Kidney capillary endothelial cell (primary cell): Measurements from ENCODE around the gene PPFIA2.

Experiments used
- DNase-seq: peaks from one replicate; pipeline ENCODE4 v3.0.0-alpha.2; 2018; ENCODE audit warnings: low spot score

PPFIA2 gene

GRCh38 chr12:81546811-81547210 is 212.3 kb downstream of the PPFIA2 start:
- DNase-seq, result no peak

GRCh38 chr12:81543621-81544139 is 215.5 kb downstream of the PPFIA2 start:
- DNase-seq, result no peak

DNA sequence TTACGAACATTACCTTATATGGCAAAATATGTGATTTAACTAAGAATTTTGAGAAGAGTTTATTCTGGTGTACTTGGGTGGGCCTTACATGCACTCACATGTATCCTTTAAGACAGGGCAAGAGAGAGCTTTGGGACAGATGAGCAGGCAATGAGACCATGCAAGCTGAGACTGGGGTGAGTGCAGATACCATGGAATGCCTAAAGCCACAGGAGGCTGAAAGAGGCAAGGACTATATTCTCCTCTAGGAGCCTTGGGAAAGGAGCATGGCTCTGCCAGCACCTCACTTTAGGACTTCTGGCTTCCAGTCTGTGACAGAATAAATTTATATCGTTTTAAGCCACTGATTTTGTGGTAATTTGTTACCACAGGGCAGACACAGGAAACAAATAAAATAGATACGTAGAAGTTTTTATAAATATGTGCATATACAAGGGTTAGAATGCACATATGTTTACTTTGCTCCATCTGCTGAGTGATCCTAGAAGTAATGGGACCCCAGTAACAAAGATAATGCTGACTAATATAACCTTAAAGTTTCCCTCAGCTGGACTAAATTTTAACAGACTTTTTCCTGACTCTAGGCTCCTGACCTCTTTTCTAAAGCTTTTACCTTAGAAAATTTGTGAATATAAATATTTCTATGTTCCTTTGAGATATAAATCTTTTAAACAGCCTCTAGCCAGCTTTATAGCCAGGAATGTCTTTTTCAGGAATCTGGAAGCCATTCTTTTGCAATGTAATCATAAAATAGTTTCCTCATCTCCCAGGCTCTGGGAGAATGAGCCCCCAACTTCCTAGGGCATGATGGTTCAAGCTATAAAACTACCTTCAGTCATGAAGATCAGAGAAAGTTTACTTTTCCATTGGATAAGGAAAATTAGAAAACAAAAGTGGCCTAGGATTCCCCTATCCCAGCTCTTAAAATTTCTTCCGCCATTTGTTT is 216.8 kb downstream of the PPFIA2 start:
- no peak for DNase-seq

GRCh38 chr12:81541121-81541520 is 218.0 kb downstream of the PPFIA2 start:
- DNase-seq, result no peak

GRCh38 chr12:81539279-81539678 is 219.9 kb downstream of the PPFIA2 start:
- no peak for DNase-seq

DNA sequence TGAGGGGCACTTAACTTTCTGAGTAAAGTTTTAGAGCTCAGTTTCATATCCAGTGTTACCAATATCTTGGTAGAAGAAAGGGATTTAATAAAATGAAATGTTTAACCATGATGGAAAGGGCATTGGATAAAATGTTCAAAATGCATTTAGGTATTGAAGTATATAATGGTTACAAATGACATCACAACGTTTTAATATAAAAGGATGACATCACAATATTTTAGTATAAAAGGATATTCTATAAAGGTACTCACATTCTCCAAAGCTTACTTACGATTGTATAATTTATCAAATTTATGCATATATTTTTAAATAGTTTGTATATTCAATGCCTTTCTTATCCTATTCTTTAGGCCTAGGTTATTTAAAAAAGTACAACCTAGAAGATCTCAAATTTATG is 226.1 kb downstream of the PPFIA2 start:
- DNase-seq, result no peak

DNA sequence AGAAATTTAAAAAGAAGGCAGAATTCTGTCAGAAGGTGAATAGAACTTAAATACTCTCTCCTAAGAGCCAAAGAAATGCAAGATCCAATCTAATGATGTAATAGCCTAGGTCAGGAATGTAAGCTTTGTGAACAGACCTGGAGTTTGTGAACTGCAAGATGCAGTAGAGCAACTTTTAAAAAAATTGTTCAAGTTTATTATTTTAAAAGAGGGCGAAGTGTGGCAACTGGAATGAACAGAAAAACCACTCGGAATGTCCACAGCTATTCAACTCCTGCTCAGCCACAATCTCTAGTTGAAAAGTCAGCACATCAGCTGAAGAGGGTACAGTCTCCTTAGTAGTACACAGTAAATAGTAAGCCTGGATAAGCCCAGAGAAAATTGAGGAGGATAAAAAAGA is 228.8 kb downstream of the PPFIA2 start:
- DNase-seq, result no peak

GRCh38 chr12:81520064-81520945 is 238.8 kb downstream of the PPFIA2 start:
- no peak for DNase-seq

DNA sequence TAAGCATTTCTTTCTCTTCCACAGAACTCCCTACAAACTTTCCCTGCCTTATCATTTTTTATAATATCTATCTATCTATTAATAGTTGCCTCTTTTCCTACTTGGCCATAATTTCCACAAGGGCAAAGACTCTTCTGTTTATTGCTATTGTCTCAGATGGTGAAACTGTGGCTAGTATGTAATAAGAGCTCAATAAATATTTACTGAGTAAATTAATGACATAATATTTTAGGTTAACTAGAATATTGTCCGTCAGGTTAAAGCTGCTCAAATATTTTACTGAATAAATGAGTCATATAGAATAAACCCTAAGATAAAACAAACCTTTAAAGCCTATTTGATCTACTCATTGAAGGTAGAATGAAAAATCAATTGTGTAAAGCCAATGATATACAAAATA is 240.5 kb downstream of the PPFIA2 start:
- DNase-seq, result no peak

DNA sequence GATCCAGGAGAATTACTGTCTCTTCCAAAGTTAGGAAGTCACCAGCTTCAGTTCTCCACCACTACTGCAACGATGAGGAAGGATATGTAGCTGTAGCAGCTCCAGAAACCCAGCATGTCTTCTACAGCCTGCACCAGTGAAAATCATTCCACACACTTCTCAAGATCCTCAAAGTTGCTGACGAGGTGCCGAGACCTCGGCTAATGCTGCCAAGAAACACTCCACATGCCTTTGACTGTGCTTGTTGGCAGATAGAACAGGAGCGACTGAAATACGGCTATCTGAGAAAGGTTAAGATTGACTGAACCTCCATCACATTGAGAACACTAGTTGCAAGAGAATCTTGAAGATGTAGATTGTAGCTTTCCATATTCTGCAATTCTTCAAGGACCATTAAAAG is 241.9 kb downstream of the PPFIA2 start:
- DNase-seq, result no peak

DNA sequence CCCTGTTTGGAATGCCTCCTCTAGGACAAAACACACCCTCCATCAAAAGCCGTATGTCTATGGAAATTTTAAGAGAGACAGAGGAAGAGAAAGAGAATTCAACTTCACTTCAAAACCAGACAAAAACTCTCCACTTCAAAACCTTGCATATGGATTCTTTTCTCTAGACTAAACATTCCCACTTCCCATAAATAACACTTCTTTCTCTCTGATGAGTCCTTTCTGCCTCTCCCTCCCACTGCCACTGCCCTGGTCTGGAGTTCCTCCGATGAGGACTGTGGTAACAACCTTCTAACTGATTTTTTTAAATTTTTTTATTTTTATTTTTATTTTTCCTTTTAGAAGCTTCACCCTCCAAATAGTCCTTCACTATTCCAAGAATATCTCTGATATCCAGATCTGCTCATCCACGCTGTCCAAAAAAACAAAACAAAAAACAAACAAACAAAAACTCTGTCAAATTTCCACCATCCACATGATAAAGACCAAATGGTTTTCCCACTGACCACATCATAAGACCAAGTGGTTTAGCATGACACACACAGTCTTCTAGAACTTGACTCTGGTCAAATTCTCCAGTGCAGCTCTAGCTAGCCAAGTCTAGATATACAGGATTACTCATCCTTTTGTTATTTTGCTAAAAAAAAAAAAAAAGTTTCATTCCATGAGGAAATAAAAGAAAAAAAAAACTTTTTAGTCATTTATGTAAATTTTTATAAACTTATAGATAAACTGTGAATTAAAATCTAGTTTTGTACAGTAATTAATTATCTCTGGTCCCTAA is 256.0 kb downstream of the PPFIA2 start:
- no peak for DNase-seq

DNA sequence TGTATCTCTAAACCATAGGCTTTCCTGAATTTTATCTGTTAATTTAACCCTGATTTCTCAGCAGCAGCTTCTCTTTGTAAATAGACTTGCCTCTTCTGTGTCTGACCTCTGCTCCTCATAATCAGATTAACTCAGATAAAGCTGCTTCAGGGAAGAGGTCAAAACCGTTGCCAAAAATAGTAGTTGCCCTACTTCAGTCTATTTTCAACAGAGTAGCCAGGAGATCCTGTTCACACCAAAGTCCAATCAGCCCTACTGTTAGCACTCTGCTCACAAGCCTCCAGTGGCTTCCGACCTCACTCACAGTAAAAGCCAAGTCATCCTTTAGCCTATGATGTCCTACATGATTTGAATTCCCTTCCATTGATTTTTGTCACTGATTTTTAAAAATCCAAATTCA is 258.4 kb downstream of the PPFIA2 start:
- no peak for DNase-seq

GRCh38 chr12:81499809-81500208 is 259.3 kb downstream of the PPFIA2 start:
- DNase-seq, result no peak

DNA sequence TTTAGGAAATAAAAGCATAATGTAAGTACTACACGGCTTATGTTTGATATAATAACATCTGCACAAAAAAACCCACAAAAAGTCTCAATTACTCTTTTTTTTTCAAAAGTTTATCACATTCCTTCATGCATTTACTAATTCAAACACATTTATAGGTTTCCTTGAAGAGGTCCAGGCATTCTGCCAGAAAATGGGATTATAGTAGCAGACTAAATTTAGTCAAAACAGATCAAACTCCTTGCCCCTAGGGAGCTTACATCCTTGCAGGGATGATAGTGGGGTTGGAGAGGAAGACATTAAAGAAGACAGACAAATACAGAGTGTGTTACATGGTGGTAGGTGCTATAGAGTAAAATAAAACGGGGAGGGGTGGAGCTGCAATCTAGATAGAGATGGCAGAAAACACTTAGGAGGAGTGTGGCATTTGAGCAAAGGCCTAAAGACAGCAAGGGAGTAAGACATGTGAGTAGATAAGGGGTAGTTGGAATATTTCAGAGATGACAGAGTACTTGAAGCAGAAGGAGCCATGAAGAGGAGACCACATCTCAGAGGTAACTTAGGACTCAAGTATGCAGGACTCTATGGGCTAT is 266.9 kb downstream of the PPFIA2 start:
- DNase-seq, result no peak

DNA sequence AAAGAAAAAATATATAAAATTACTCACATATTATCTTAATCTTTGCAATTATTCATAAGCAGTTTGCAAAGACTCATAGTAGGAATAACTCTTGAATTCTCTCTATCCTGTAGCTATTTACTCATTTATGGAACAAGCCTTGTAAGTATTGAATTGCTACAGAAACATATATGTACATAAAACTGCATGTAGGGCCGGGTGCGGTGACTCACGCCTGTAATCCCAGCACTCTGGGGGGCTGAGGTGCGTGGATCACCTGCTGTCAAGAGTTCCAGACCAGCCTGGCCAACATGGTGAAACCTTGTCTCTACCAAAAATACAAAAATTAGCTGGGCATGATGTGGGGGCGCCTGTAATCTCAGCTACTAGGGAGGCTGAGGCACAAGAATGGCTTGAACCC is 286.2 kb downstream of the PPFIA2 start:
- no peak for DNase-seq

GRCh38 chr12:81470923-81471322 is 288.2 kb downstream of the PPFIA2 start:
- DNase-seq, result no peak

- DNase-seq, result no peak
Measured at GRCh38 chr12:81468206-81468605, 290.9 kb downstream of the PPFIA2 start.

DNA sequence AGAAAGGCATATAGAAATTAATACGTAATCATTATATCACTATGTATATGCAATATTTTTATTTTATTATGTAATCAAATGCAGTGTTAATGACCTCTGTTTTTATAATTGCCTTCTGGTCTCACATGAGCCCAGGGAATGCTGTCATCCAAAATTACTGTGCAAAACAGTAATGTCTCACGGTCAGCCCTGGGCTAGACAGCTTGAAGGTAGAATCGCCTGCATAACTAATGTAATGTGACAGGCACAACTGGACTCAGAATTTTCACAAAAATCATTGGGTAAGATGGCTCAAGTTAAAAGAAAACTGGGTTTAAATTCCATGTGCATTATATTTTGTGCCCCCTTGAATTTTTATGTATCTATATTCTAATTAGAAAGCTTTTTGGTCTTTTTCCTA is 293.3 kb downstream of the PPFIA2 start:
- no peak for DNase-seq

GRCh38 chr12:81465191-81465590 is 294.0 kb downstream of the PPFIA2 start:
- no peak for DNase-seq

- DNase-seq, result no peak
Measured at GRCh38 chr12:81461163-81461562, 298.0 kb downstream of the PPFIA2 start.

DNA sequence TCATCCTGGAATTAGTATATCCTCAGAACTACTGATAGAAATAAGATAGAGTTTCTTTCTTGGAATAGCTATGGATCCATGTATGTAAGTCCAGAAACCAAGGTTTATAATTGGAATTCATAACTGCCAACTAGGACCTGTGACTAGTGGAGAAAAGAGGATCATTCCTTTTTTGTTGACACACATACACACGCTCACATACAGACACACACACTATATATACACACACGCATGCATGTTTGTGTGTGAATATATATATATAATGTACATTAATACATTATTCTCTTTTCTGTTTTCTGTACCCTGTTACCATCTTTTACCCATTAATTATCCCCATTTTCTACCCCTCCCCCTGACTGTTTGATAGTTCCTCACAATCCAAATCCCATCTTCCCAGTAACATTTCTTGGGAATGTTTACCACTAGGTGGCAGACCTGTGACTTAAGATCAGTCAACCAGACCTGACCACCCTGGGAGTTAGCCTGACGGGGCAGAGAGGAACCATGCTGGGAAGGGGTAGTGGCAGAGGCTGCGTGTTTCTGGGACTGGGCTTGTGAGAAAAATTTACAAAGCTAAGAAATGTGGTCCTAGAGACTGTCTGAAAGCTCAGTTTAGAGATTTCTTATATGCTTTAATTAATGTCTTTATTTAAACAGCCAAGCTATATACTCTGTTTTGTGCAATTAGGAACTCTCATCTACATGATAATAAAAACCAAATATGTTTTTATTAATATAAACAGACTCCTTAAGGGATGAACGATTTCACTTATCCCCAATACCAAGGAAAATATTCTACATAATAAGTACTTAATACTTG is 308.0 kb downstream of the PPFIA2 start:
- peak; percentile 55 for DNase-seq
